Testis (tissue), 2 donors: ENCODE data around the gene MAP2K2.

Experiments used
- CTCF ChIP-seq, 3 experiments: fragments of 450-650 bp in 2 of 3; fragments of 200-600 bp in 1 of 3; sonication (generic) in 1 of 3; IDR thresholded peaks; one replicate each; pipeline ENCODE4 v1.5.1; 2016 to 2019; ENCODE audit warnings: antibody characterized with exemption in 3 of 3, mild to moderate bottlenecking in 2 of 3, moderate library complexity in 1 of 3
- POLR2A ChIP-seq: fragments of 450-650 bp; IDR thresholded peaks from one replicate; pipeline ENCODE4 v1.6.1; 2017; ENCODE audit warnings: antibody characterized with exemption, mild to moderate bottlenecking, moderate library complexity

DNA sequence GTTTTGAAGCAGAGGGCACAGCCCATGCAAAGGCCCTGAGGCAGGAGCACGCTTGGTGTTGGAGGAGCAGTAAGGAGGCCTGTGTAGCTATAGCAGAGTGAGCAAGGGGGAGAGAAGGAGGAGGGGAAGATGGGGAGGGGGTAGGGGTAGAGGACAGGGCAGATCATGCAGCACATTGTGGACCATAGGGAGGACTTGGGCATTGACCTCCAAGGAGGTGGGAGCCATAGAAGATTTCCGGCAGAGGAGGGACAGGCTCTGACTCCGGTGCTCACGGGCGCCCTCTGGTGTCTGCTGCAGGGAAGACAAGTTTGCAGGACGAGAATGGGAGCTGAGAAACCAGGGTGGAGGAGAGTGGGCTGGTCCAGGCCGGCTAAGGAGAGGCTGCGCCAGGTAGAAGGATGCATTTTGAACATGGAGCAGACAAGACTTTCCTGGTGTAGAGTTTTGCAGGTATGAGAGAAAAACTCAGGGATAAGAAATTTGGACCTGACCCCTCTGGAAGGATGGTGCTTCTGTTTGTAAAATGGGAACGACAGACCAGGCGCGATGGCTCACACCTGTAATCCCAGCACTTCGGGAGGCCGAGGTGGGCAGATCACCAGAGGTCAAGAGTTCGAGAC lies 15.8 kb upstream of the MAP2K2 start:
- TF ChIP-seq CTCF (IDR thresholded peaks at IDR 0.05) (peak; percentile 36 to 83 (median 71)), POLR2A (no peak)
